PC-3 (cell line): ENCODE data around the gene HGS. TPM values are rescaled to one million over a fixed set of nuclear protein-coding genes. Genes with fewer than 3 reads are reported as not detected.

Source experiments
- ATAC-seq: fragments of 200-7000 bp; cut with Tn5 transposase; 2 replicates; pipeline ENCODE4 v1.9.1; 2020; ENCODE audit warnings: mild to moderate bottlenecking, moderate library complexity
- BruUV-seq: library from RNA; stranded (reverse); fragments of 400-500 nt; replicated peaks from 2 replicates; lab custom pipeline; 2021; lab: Mats Ljungman, UMichigan
- CTCF ChIA-PET: fragments of 300-600 bp; sonication (Branson Sonifier 250); formaldehyde crosslinking; loops from one replicate; lab custom pipeline; 2022; ENCODE audit warnings: antibody characterized with exemption; lab: Charles Lee
- POLR2A ChIA-PET: fragments of 300-600 bp; sonication (Branson Sonifier 250); formaldehyde crosslinking; loops from one replicate; lab custom pipeline; 2022; ENCODE audit warnings: antibody characterized with exemption; ENCODE audit not compliant: unreplicated experiment; lab: Charles Lee
- DNase-seq: peaks from one replicate; pipeline ENCODE4 v3.0.0-alpha.2; 2015
- H2AFZ ChIP-seq: fragments of 300-600 bp; sonication (generic); 2 replicates; pipeline ENCODE4 v1.6.0; 2016; ENCODE audit warnings: antibody characterized with exemption, low read length
- H3F3A ChIP-seq: fragments of 300-600 bp; sonication (generic); one replicate; pipeline ENCODE4 v1.6.0; 2017; ENCODE audit warnings: antibody characterized with exemption, low read length, control low read depth, mild to moderate bottlenecking; ENCODE audit not compliant: unreplicated experiment
- H3K27ac ChIP-seq: fragments of 300-600 bp; sonication (generic); 2 replicates; pipeline ENCODE4 v1.5.1; 2016; ENCODE audit warnings: mild to moderate bottlenecking, low read length
- H3K27me3 ChIP-seq: fragments of 300-600 bp; sonication (generic); 2 replicates; pipeline ENCODE4 v1.6.1; 2016; ENCODE audit warnings: low read length, mixed read lengths
- H3K36me3 ChIP-seq: fragments of 300-600 bp; sonication (generic); 2 replicates; pipeline ENCODE4 v1.6.1; 2016; ENCODE audit warnings: low read depth, mixed run types, low read length, mixed read lengths
- H3K4me1 ChIP-seq: fragments of 300-600 bp; sonication (generic); 2 replicates; pipeline ENCODE4 v1.5.1; 2016; ENCODE audit warnings: low read length; ENCODE audit not compliant: insufficient read depth
- H3K4me2 ChIP-seq: fragments of 300-600 bp; sonication (generic); 2 replicates; pipeline ENCODE4 v1.6.0; 2016; ENCODE audit warnings: low read length
- H3K4me3 ChIP-seq: fragments of 300-600 bp; sonication (generic); 2 replicates; pipeline ENCODE4 v1.5.1; 2016; ENCODE audit warnings: mild to moderate bottlenecking, low read length, mixed read lengths
- H3K79me2 ChIP-seq: fragments of 300-600 bp; sonication (generic); 2 replicates; pipeline ENCODE4 v1.6.1; 2017; ENCODE audit warnings: low read length, mixed read lengths
- H3K9ac ChIP-seq: fragments of 300-600 bp; sonication (generic); 2 replicates; pipeline ENCODE4 v1.6.0; 2016; ENCODE audit warnings: mild to moderate bottlenecking, low read length
- H3K9me2 ChIP-seq: fragments of 300-600 bp; sonication (generic); replicated peaks from 2 replicates; pipeline ENCODE4 v1.6.1; 2016; ENCODE audit warnings: mixed run types, low read length, mixed read lengths
- H3K9me3 ChIP-seq: fragments of 300-600 bp; sonication (generic); 2 replicates; pipeline ENCODE4 v1.6.1; 2016; ENCODE audit warnings: low read length, mixed read lengths
- H4K20me1 ChIP-seq: fragments of 300-600 bp; sonication (generic); 2 replicates; pipeline ENCODE4 v1.6.1; 2016; ENCODE audit warnings: low read length, mixed read lengths
- EZH2 ChIP-seq: fragments of 300-600 bp; sonication (generic); IDR thresholded peaks from one replicate; pipeline ENCODE4 v1.6.1; 2017; ENCODE audit warnings: antibody characterized with exemption, mild to moderate bottlenecking, low read length; ENCODE audit not compliant: unreplicated experiment
- EZH2phosphoT487 ChIP-seq: fragments of 300-600 bp; sonication (generic); IDR thresholded peaks from 2 replicates; pipeline ENCODE4 v1.6.1; 2018; ENCODE audit warnings: mild to moderate bottlenecking, antibody characterized with exemption, low read length, borderline replicate concordance
- intact Hi-C: fragments of 100-400 bp; cut with micrococcal nuclease; formaldehyde crosslinking; loops from 2 replicates; pipeline ENCODE4 v1.9.0; 2023
- total RNA-seq: library from RNA; depleted of rRNA; stranded (reverse); fragments of >200 nt; gene quantifications from 2 replicates; pipeline ENCODE4 v1.2.3, GENCODE V29; 2014
- TF ChIP-seq, protein P1 (sequence below): fragments of 300-600 bp; sonication (generic); conservative IDR thresholded peaks from 2 replicates; pipeline ENCODE4 v1.5.1; 2017; ENCODE audit warnings: antibody characterized with exemption, low read depth, mild to moderate bottlenecking, low read length

Gene HGS
- total RNA-seq, 1 experiment from 2014 or later: 177 TPM

DNA sequence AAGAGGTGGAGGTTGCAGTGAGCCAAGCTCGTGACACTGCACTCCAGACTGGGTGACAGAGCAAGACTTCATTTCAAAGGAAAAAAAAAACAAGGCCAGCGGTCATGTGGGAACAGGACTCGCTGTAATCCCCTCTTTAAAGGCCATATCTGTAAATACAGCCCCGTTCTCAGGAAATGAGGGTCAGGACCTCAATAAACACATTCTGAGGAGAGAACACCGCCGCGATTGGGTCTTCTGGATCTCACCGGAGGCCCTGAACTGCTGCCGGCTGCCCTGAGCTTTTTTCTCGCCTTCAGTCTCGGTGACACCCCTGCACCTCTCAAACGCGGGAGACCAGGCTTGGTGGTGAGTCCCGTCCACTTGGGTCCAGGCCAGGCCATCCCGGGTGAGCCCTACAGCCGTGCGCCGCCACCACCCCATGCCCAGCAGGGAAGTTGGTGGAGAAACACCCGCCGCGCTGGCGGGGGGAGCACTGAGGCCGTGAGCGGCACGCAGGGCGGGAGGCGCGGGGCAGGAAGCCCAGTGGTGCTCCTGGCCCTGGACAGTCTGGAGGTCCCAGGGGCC, 56.7 kb downstream of the HGS start:
- no peaks in the 10 kb centered on the region for H3K9me3 ChIP-seq
- H3K27me3 ChIP-seq: no peaks in the 10 kb centered on the region
- no peak for DNase-seq
- ChIA-PET POLR2A (no interaction called here), CTCF (interaction anchor here (0.6 kb wide), 1 partner anchor 54 kb away, joined by 3 read pairs; no protein-coding TSS in a partner anchor)
- no peaks in the 10 kb centered on the region for H4K20me1 ChIP-seq
- peaks cover 9% of the 10 kb centered on the region; the same call in 1 of the 2 replicates for H3K4me1 ChIP-seq
- no peak overlapping the region for H3K9ac ChIP-seq
- H3K36me3 ChIP-seq: no peaks in the 10 kb centered on the region
- intact Hi-C loops: no loop called here
- H3K4me3 ChIP-seq: no peak overlapping the region
- BruUV-seq: no TSS peak
- H3K27ac ChIP-seq: no peak overlapping the region
- no peaks in the 10 kb centered on the region for H3F3A ChIP-seq
- no peak for ATAC-seq
- TF ChIP-seq EZH2phosphoT487: no peak
- TF ChIP-seq EZH2: no peak
- TF ChIP-seq, protein P1, sequence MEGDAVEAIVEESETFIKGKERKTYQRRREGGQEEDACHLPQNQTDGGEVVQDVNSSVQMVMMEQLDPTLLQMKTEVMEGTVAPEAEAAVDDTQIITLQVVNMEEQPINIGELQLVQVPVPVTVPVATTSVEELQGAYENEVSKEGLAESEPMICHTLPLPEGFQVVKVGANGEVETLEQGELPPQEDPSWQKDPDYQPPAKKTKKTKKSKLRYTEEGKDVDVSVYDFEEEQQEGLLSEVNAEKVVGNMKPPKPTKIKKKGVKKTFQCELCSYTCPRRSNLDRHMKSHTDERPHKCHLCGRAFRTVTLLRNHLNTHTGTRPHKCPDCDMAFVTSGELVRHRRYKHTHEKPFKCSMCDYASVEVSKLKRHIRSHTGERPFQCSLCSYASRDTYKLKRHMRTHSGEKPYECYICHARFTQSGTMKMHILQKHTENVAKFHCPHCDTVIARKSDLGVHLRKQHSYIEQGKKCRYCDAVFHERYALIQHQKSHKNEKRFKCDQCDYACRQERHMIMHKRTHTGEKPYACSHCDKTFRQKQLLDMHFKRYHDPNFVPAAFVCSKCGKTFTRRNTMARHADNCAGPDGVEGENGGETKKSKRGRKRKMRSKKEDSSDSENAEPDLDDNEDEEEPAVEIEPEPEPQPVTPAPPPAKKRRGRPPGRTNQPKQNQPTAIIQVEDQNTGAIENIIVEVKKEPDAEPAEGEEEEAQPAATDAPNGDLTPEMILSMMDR: no peak
- H3K79me2 ChIP-seq: no peaks in the 10 kb centered on the region
- no peak overlapping the region for H2AFZ ChIP-seq
- H3K4me2 ChIP-seq: no peak overlapping the region
- H3K9me2 ChIP-seq: no peaks in the 10 kb centered on the region

DNA sequence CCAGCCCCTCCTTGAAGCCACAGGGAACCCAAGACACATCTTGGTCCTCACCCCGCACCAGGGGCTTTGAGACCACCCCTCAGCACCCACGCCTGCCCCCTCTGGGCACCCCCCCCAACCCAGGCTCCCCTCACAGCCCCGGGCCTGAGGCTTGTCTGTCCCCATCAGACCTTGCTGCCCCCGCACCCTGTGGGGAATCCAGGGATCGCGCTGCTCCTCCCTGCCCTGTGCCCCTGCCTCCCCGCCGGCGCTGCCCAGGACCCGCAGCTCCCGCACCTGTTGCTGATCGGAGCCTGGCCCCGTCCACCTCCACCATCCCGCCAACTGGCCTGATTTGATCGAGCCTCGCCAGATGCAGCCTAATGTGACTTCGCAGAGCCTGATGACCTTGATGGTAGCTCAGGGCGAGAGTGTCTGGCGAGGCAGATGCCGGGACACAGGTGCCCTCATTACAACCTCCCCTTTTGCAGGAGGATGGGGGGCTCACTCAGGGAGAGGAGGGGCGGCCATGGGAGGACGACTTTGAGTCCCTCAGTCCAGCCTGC, 57.3 kb downstream of the HGS start:
- Histone ChIP-seq H3K36me3 (no peaks in the 10 kb centered on the region), H3K27ac (no peak overlapping the region), H2AFZ (no peak overlapping the region), H3K27me3 (no peaks in the 10 kb centered on the region), H3K4me2 (no peak overlapping the region), H3K9me3 (no peaks in the 10 kb centered on the region), H4K20me1 (no peaks in the 10 kb centered on the region), H3K4me3 (no peak overlapping the region), H3K9me2 (no peaks in the 10 kb centered on the region), H3F3A (no peaks in the 10 kb centered on the region), H3K9ac (no peak overlapping the region), H3K4me1 (peaks cover 4% of the 10 kb centered on the region; the same call in 1 of the 2 replicates), H3K79me2 (no peaks in the 10 kb centered on the region)
- ATAC-seq: no peak
- intact Hi-C loops: no loop called here
- TF ChIP-seq EZH2phosphoT487 (no peak), EZH2 (no peak)
- TF ChIP-seq, protein P1: no peak
- ChIA-PET CTCF (no interaction called here), POLR2A (no interaction called here)
- DNase-seq: no peak
- BruUV-seq: no TSS peak
